WTC11 (cell line): Measurements from ENCODE around the gene ACBD6. TPM values are rescaled to one million over a fixed set of nuclear protein-coding genes. Genes with fewer than 3 reads are reported as not detected.

Experiments
- ATAC-seq: fragments of 200-7000 bp; cut with Tn5 transposase; 2 replicates; pipeline ENCODE4 v1.10.0; 2021; ENCODE audit warnings: mild to moderate bottlenecking, moderate library complexity
- CTCF ChIA-PET: fragments of 300-600 bp; sonication (Branson Sonifier 250); formaldehyde crosslinking; loops from one replicate; lab custom pipeline; 2021; ENCODE audit warnings: antibody characterized with exemption; lab: Charles Lee
- POLR2A ChIA-PET: fragments of 350-600 bp; sonication (Branson Sonifier 250); formaldehyde crosslinking; loops from one replicate; lab custom pipeline; 2021; ENCODE audit warnings: antibody characterized with exemption; lab: Charles Lee
- DNase-seq: peaks from one replicate; pipeline ENCODE4 v3.0.0; 2021; ENCODE audit warnings: low spot score
- H3K27ac Mint-ChIP-seq: 2 replicates; pipeline ENCODE4 v1.8.0; 2021; ENCODE audit warnings: mixed read lengths
- H3K27me3 Mint-ChIP-seq: 2 replicates; pipeline ENCODE4 v1.8.0; 2021; ENCODE audit warnings: low read depth, mild to moderate bottlenecking, moderate library complexity, mixed read lengths
- H3K36me3 Mint-ChIP-seq: 2 replicates; pipeline ENCODE4 v1.8.0; 2021; ENCODE audit warnings: mixed read lengths
- H3K4me1 Mint-ChIP-seq: 2 replicates; pipeline ENCODE4 v1.8.0; 2022; ENCODE audit warnings: mixed read lengths
- H3K4me3 Mint-ChIP-seq: 2 replicates; pipeline ENCODE4 v1.8.0; 2021; ENCODE audit warnings: mild to moderate bottlenecking, moderate library complexity, mixed read lengths
- H3K9me3 Mint-ChIP-seq: 2 replicates; pipeline ENCODE4 v1.8.0; 2021; ENCODE audit warnings: mixed read lengths
- CBFB ChIP-seq: sonication (generic); formaldehyde crosslinking; IDR thresholded peaks from 2 replicates; pipeline ENCODE4 v1.8.1; 2022; ENCODE audit warnings: mild to moderate bottlenecking, low read depth, missing genetic modification reagents
- CDX4 ChIP-seq: fragments of 250-450 bp; sonication (Bioruptor Pico); IDR thresholded peaks from 2 replicates; pipeline ENCODE4 v1.9.0; 2021; ENCODE audit warnings: moderate library complexity, mild to moderate bottlenecking, inconsistent platforms, borderline replicate concordance
- ESRRA ChIP-seq: sonication (generic); formaldehyde crosslinking; IDR thresholded peaks from 2 replicates; pipeline ENCODE4 v1.8.1; 2022; ENCODE audit warnings: mild to moderate bottlenecking, missing genetic modification reagents, borderline replicate concordance
- GABPB1 ChIP-seq: sonication (generic); formaldehyde crosslinking; IDR thresholded peaks from 2 replicates; pipeline ENCODE4 v1.8.1; 2023; ENCODE audit warnings: mild to moderate bottlenecking, missing genetic modification reagents
- NFYB ChIP-seq: sonication (generic); formaldehyde crosslinking; conservative IDR thresholded peaks from 2 replicates; pipeline ENCODE4 v1.8.0; 2022; ENCODE audit warnings: low read depth, missing genetic modification reagents
- NR2C2 ChIP-seq: sonication (generic); formaldehyde crosslinking; IDR thresholded peaks from 2 replicates; pipeline ENCODE4 v1.8.0; 2022; ENCODE audit warnings: mild to moderate bottlenecking, missing genetic modification reagents
- PREB ChIP-seq: sonication (generic); formaldehyde crosslinking; IDR thresholded peaks from 2 replicates; pipeline ENCODE4 v1.8.1; 2022; ENCODE audit warnings: mild to moderate bottlenecking, missing genetic modification reagents, moderate library complexity, borderline replicate concordance
- PRRX2 ChIP-seq: fragments of 250-450 bp; sonication (Bioruptor Pico); IDR thresholded peaks from 2 replicates; pipeline ENCODE4 v1.8.0; 2021; ENCODE audit warnings: mild to moderate bottlenecking
- TP53 ChIP-seq: sonication (generic); formaldehyde crosslinking; IDR thresholded peaks from 2 replicates; pipeline ENCODE4 v1.8.1; 2023; ENCODE audit warnings: mild to moderate bottlenecking, missing genetic modification reagents
- USF2 ChIP-seq: sonication (generic); formaldehyde crosslinking; IDR thresholded peaks from 2 replicates; pipeline ENCODE4 v1.8.1; 2023; ENCODE audit warnings: mild to moderate bottlenecking, missing genetic modification reagents, moderate library complexity
- ZNF121 ChIP-seq: sonication (generic); formaldehyde crosslinking; IDR thresholded peaks from 2 replicates; pipeline ENCODE4 v1.8.0; 2023; ENCODE audit warnings: missing genetic modification reagents
- ZNF219 ChIP-seq: sonication (generic); formaldehyde crosslinking; IDR thresholded peaks from 2 replicates; pipeline ENCODE4 v1.8.0; 2023; ENCODE audit warnings: missing genetic modification reagents, mild to moderate bottlenecking, borderline replicate concordance
- ZNF232 ChIP-seq: sonication (generic); formaldehyde crosslinking; IDR thresholded peaks from 2 replicates; pipeline ENCODE4 v1.8.0; 2022; ENCODE audit warnings: mild to moderate bottlenecking, missing genetic modification reagents
- ZNF263 ChIP-seq: sonication (generic); formaldehyde crosslinking; IDR thresholded peaks from 2 replicates; pipeline ENCODE4 v1.8.1; 2022; ENCODE audit warnings: low read depth, mild to moderate bottlenecking, moderate library complexity, missing genetic modification reagents
- ZNF396 ChIP-seq: fragments of 250-450 bp; sonication (Bioruptor Pico); IDR thresholded peaks from 2 replicates; pipeline ENCODE4 v1.8.0; 2021; ENCODE audit warnings: mild to moderate bottlenecking, moderate library complexity, borderline replicate concordance
- total RNA-seq: library from RNA; stranded (reverse); gene quantifications from 3 replicates; pipeline ENCODE4 v1.2.3, GENCODE V29; 2021
- TF ChIP-seq, protein P1 (sequence below): fragments of 250-450 bp; sonication (Bioruptor Pico); IDR thresholded peaks from 2 replicates; pipeline ENCODE4 v1.9.0; 2021; ENCODE audit warnings: mild to moderate bottlenecking, borderline replicate concordance
- TF ChIP-seq, protein P2 (sequence below): fragments of 250-450 bp; sonication (Bioruptor Pico); IDR thresholded peaks from 2 replicates; pipeline ENCODE4 v2.1.2; 2022; ENCODE audit warnings: mild to moderate bottlenecking, moderate library complexity
- TF ChIP-seq, protein P3 (sequence below): sonication (generic); formaldehyde crosslinking; conservative IDR thresholded peaks from 2 replicates; pipeline ENCODE4 v1.8.1; 2023; ENCODE audit warnings: mild to moderate bottlenecking, low read depth, missing genetic modification reagents, moderate library complexity

The ACBD6 gene
- total RNA-seq, 1 experiment from 2014 or later, result 53.5 TPM

- TF ChIP-seq CDX4 (CRISPR knock-in tag) (no peak), ZNF396 (CRISPR knock-in tag) (no peak), ZNF263 (CRISPR knock-in tag) (no peak), ZNF219 (CRISPR knock-in tag) (no peak)
These were observed 246.6 kb downstream of the ACBD6 start (continued) for GRCh38 chr1:180255536-180256340.

- no peaks in the 10 kb centered on the region; the same call in 1 of the 2 replicates for H3K27me3 Mint-ChIP-seq
- ATAC-seq (no peak), DNase-seq (no peak)
- H3K27ac Mint-ChIP-seq, result no peak overlapping the region
- H3K9me3 Mint-ChIP-seq, result no peaks in the 10 kb centered on the region
- ChIA-PET CTCF (interaction anchor here (2.6 to 3.3 kb wide), 2 partner anchors 15 to 67 kb away, joined by 20 to 31 read pairs; no protein-coding TSS in a partner anchor), POLR2A (no interaction called here)
- peaks cover 36% of the 10 kb centered on the region for H3K4me1 Mint-ChIP-seq
- no peak overlapping the region for H3K4me3 Mint-ChIP-seq
- H3K36me3 Mint-ChIP-seq, result peaks cover 4% of the 10 kb centered on the region; the same call in 1 of the 2 replicates
- TF ChIP-seq PRRX2 (CRISPR knock-in tag), result no peak
- no peak for TF ChIP-seq GABPB1 (CRISPR knock-in tag)
- TF ChIP-seq, protein P1, sequence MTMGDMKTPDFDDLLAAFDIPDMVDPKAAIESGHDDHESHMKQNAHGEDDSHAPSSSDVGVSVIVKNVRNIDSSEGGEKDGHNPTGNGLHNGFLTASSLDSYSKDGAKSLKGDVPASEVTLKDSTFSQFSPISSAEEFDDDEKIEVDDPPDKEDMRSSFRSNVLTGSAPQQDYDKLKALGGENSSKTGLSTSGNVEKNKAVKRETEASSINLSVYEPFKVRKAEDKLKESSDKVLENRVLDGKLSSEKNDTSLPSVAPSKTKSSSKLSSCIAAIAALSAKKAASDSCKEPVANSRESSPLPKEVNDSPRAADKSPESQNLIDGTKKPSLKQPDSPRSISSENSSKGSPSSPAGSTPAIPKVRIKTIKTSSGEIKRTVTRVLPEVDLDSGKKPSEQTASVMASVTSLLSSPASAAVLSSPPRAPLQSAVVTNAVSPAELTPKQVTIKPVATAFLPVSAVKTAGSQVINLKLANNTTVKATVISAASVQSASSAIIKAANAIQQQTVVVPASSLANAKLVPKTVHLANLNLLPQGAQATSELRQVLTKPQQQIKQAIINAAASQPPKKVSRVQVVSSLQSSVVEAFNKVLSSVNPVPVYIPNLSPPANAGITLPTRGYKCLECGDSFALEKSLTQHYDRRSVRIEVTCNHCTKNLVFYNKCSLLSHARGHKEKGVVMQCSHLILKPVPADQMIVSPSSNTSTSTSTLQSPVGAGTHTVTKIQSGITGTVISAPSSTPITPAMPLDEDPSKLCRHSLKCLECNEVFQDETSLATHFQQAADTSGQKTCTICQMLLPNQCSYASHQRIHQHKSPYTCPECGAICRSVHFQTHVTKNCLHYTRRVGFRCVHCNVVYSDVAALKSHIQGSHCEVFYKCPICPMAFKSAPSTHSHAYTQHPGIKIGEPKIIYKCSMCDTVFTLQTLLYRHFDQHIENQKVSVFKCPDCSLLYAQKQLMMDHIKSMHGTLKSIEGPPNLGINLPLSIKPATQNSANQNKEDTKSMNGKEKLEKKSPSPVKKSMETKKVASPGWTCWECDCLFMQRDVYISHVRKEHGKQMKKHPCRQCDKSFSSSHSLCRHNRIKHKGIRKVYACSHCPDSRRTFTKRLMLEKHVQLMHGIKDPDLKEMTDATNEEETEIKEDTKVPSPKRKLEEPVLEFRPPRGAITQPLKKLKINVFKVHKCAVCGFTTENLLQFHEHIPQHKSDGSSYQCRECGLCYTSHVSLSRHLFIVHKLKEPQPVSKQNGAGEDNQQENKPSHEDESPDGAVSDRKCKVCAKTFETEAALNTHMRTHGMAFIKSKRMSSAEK (CRISPR knock-in tag), result no peak
- TF ChIP-seq, protein P2, sequence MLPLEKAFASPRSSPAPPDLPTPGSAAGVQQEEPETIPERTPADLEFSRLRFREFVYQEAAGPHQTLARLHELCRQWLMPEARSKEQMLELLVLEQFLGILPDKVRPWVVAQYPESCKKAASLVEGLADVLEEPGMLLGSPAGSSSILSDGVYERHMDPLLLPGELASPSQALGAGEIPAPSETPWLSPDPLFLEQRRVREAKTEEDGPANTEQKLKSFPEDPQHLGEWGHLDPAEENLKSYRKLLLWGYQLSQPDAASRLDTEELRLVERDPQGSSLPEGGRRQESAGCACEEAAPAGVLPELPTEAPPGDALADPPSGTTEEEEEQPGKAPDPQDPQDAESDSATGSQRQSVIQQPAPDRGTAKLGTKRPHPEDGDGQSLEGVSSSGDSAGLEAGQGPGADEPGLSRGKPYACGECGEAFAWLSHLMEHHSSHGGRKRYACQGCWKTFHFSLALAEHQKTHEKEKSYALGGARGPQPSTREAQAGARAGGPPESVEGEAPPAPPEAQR (CRISPR knock-in tag), result no peak
- TF ChIP-seq, protein P3, sequence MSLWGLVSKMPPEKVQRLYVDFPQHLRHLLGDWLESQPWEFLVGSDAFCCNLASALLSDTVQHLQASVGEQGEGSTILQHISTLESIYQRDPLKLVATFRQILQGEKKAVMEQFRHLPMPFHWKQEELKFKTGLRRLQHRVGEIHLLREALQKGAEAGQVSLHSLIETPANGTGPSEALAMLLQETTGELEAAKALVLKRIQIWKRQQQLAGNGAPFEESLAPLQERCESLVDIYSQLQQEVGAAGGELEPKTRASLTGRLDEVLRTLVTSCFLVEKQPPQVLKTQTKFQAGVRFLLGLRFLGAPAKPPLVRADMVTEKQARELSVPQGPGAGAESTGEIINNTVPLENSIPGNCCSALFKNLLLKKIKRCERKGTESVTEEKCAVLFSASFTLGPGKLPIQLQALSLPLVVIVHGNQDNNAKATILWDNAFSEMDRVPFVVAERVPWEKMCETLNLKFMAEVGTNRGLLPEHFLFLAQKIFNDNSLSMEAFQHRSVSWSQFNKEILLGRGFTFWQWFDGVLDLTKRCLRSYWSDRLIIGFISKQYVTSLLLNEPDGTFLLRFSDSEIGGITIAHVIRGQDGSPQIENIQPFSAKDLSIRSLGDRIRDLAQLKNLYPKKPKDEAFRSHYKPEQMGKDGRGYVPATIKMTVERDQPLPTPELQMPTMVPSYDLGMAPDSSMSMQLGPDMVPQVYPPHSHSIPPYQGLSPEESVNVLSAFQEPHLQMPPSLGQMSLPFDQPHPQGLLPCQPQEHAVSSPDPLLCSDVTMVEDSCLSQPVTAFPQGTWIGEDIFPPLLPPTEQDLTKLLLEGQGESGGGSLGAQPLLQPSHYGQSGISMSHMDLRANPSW (CRISPR knock-in tag), result no peak
- no peak for TF ChIP-seq CBFB
- no peak for TF ChIP-seq NFYB (CRISPR knock-in tag)
- TF ChIP-seq USF2 (CRISPR knock-in tag), result no peak
- TF ChIP-seq ZNF121 (CRISPR knock-in tag), result no peak
- no peak for TF ChIP-seq ZNF232 (CRISPR knock-in tag)
- no peak for TF ChIP-seq ESRRA (CRISPR knock-in tag)
- no peak for TF ChIP-seq TP53 (CRISPR knock-in tag)
- TF ChIP-seq PREB (CRISPR knock-in tag), result no peak
- TF ChIP-seq NR2C2 (CRISPR knock-in tag), result no peak
These were observed 247.5 kb downstream of the ACBD6 start for GRCh38 chr1:180254854-180255253.
